ENCODE data around the gene CHRDL2.

The CHRDL2 gene

DNA sequence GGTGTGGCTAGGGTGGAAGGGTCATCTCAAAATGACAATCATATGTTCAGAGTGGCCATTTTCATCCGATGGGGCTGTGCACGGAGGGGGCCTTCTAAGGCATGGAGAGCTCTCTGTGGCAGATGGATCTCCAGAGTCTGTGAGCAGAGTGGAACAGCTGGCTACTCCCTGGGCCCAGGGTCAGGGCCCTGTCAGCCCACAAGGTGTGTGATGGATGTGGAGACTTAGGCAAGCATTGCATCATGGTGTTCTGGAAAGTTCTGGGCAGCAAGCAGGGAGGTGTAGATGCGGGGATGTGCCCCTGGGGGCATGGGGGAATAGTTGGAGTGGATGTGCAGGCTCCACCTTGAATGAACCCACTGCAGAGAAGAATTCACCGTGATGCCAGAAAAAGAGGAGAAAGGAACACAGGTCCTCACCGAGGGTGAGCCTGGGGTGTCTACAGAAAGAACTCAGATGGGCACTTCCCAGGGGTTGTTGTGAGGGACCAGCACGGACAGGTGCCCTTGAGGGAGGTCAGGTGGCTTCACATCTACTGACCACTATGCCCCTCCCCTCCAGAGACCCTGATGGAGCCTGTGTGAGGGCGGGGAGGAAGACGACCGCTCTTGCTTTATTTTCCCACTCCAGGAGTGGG, 51.1 kb downstream of the CHRDL2 start:
- no peak for ATAC-seq
- TF ChIP-seq CSDC2 (CRISPR knock-in tag; IDR thresholded peaks at IDR 0.05): no peak
- no peak for TF ChIP-seq ISL1 (CRISPR knock-in tag; IDR thresholded peaks at IDR 0.05)
- no peak for TF ChIP-seq GLIS3 (CRISPR knock-in tag; IDR thresholded peaks at IDR 0.05)
- no peak for TF ChIP-seq ZFP30 (CRISPR knock-in tag; IDR thresholded peaks at IDR 0.05)
- no peak for TF ChIP-seq ARNTL (CRISPR knock-in tag; IDR thresholded peaks at IDR 0.05; ENCODE audit: borderline replicate concordance, low read depth)
- TF ChIP-seq RARB (CRISPR knock-in tag; IDR thresholded peaks at IDR 0.05): no peak
- TF ChIP-seq PPARA (CRISPR knock-in tag; IDR thresholded peaks at IDR 0.05; ENCODE audit: borderline replicate concordance): no peak
- TF ChIP-seq ZC3H10 (CRISPR knock-in tag; IDR thresholded peaks at IDR 0.05): no peak
- TF ChIP-seq, protein P1, sequence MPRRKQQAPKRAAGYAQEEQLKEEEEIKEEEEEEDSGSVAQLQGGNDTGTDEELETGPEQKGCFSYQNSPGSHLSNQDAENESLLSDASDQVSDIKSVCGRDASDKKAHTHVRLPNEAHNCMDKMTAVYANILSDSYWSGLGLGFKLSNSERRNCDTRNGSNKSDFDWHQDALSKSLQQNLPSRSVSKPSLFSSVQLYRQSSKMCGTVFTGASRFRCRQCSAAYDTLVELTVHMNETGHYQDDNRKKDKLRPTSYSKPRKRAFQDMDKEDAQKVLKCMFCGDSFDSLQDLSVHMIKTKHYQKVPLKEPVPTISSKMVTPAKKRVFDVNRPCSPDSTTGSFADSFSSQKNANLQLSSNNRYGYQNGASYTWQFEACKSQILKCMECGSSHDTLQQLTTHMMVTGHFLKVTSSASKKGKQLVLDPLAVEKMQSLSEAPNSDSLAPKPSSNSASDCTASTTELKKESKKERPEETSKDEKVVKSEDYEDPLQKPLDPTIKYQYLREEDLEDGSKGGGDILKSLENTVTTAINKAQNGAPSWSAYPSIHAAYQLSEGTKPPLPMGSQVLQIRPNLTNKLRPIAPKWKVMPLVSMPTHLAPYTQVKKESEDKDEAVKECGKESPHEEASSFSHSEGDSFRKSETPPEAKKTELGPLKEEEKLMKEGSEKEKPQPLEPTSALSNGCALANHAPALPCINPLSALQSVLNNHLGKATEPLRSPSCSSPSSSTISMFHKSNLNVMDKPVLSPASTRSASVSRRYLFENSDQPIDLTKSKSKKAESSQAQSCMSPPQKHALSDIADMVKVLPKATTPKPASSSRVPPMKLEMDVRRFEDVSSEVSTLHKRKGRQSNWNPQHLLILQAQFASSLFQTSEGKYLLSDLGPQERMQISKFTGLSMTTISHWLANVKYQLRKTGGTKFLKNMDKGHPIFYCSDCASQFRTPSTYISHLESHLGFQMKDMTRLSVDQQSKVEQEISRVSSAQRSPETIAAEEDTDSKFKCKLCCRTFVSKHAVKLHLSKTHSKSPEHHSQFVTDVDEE (CRISPR knock-in tag; IDR thresholded peaks at IDR 0.05): no peak
- TF ChIP-seq PATZ1 (CRISPR knock-in tag; IDR thresholded peaks at IDR 0.05; ENCODE audit: borderline replicate concordance): no peak
- no peak for TF ChIP-seq TOX (CRISPR knock-in tag; IDR thresholded peaks at IDR 0.05; ENCODE audit: borderline replicate concordance)
- TF ChIP-seq, protein P2, sequence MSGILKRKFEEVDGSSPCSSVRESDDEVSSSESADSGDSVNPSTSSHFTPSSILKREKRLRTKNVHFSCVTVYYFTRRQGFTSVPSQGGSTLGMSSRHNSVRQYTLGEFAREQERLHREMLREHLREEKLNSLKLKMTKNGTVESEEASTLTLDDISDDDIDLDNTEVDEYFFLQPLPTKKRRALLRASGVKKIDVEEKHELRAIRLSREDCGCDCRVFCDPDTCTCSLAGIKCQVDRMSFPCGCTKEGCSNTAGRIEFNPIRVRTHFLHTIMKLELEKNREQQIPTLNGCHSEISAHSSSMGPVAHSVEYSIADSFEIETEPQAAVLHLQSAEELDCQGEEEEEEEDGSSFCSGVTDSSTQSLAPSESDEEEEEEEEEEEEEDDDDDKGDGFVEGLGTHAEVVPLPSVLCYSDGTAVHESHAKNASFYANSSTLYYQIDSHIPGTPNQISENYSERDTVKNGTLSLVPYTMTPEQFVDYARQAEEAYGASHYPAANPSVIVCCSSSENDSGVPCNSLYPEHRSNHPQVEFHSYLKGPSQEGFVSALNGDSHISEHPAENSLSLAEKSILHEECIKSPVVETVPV (CRISPR knock-in tag; IDR thresholded peaks at IDR 0.05): no peak

DNA sequence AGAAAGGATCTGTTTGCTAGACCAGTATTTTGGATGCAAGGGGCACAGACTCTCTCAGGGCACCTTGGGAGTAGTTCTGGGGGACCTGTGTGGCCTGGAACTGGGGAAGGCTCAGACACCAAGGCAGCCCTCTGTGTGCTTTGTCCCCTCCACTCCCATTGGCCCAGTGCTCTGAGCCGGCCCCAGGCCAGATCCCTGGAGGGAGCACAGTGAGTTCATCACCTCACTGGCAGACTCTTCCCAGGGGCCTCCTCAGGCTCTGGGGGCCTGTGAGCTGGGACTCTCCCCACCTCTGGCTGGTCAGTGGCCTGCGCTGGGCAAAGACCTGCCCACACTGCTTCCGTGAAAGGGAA, 51.7 kb downstream of the CHRDL2 start:
- ATAC-seq: no peak
- TF ChIP-seq, protein P3, sequence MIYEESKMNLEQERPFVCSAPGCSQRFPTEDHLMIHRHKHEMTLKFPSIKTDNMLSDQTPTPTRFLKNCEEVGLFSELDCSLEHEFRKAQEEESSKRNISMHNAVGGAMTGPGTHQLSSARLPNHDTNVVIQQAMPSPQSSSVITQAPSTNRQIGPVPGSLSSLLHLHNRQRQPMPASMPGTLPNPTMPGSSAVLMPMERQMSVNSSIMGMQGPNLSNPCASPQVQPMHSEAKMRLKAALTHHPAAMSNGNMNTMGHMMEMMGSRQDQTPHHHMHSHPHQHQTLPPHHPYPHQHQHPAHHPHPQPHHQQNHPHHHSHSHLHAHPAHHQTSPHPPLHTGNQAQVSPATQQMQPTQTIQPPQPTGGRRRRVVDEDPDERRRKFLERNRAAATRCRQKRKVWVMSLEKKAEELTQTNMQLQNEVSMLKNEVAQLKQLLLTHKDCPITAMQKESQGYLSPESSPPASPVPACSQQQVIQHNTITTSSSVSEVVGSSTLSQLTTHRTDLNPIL (CRISPR knock-in tag; IDR thresholded peaks at IDR 0.05; ENCODE audit: low read depth): no peak
- no peak for TF ChIP-seq CSDC2 (CRISPR knock-in tag; IDR thresholded peaks at IDR 0.05)
- TF ChIP-seq TOX (CRISPR knock-in tag; IDR thresholded peaks at IDR 0.05; ENCODE audit: borderline replicate concordance): no peak
- TF ChIP-seq, protein P1 (CRISPR knock-in tag; IDR thresholded peaks at IDR 0.05): no peak
- TF ChIP-seq SNAI2 (CRISPR knock-in tag; IDR thresholded peaks at IDR 0.05): no peak
- no peak for TF ChIP-seq PATZ1 (CRISPR knock-in tag; IDR thresholded peaks at IDR 0.05; ENCODE audit: borderline replicate concordance)
- no peak for TF ChIP-seq ESRRG (CRISPR knock-in tag; IDR thresholded peaks at IDR 0.05)
- TF ChIP-seq, protein P2 (CRISPR knock-in tag; IDR thresholded peaks at IDR 0.05): no peak
- TF ChIP-seq OSR1 (CRISPR knock-in tag; IDR thresholded peaks at IDR 0.05): no peak
- TF ChIP-seq ZFP30 (CRISPR knock-in tag; IDR thresholded peaks at IDR 0.05): no peak
- no peak for TF ChIP-seq ZNF8 (CRISPR knock-in tag; IDR thresholded peaks at IDR 0.05)
- no peak for TF ChIP-seq GLIS3 (CRISPR knock-in tag; IDR thresholded peaks at IDR 0.05)

Measured in SK-N-SH treated with all-trans-retinoic acid at 6 μM for 48 hours (cell line).